Upper lobe of right lung (tissue), 1 donor: Measurements from ENCODE around the gene KDM6A. TPM values are rescaled to one million over a fixed set of nuclear protein-coding genes. Genes with fewer than 3 reads are reported as not detected.

Source experiments
- ATAC-seq: fragments of 200-7000 bp; cut with Tn5 transposase; one replicate; pipeline ENCODE4 v1.9.1; 2020; ENCODE audit warnings: mild to moderate bottlenecking, moderate library complexity
- DNase-seq: peaks from one replicate; pipeline ENCODE4 v3.0.0-alpha.2; 2020
- H3K27ac ChIP-seq: fragments of 200-600 bp; one replicate; pipeline ENCODE4 v1.8.0; 2022
- H3K27me3 ChIP-seq: fragments of 200-600 bp; one replicate; pipeline ENCODE4 v1.8.0; 2022; ENCODE audit warnings: mild to moderate bottlenecking
- H3K36me3 ChIP-seq: fragments of 200-600 bp; one replicate; pipeline ENCODE4 v1.8.0; 2022
- H3K4me1 ChIP-seq: fragments of 200-600 bp; one replicate; pipeline ENCODE4 v1.8.0; 2022
- H3K4me3 ChIP-seq: fragments of 200-600 bp; one replicate; pipeline ENCODE4 v1.8.0; 2022; ENCODE audit warnings: mild to moderate bottlenecking
- H3K9me3 ChIP-seq: fragments of 200-600 bp; one replicate; pipeline ENCODE4 v1.8.0; 2022
- intact Hi-C: fragments of 100-400 bp; cut with DNase I; formaldehyde crosslinking; loops from one replicate; pipeline ENCODE4 v1.11.0; 2022
- total RNA-seq: library from RNA; stranded (reverse); fragmentation: NEBNext Ultra II Directional; extraction: Animal tissue kit (Norgen Biotek cat#: 25700); gene quantifications from one replicate; pipeline ENCODE4 v1.2.1, GENCODE V29; 2021
- TF ChIP-seq, protein P1 (sequence below): fragments of 200-600 bp; IDR thresholded peaks from one replicate; pipeline ENCODE4 v1.8.0; 2022; ENCODE audit warnings: antibody characterized with exemption
- donor health status: DM: no; HTN: yes; CAD: no; lungs with severe emphysema.

The KDM6A gene
- total RNA-seq, 1 donor from 2014 or later = 24.7 TPM

DNA sequence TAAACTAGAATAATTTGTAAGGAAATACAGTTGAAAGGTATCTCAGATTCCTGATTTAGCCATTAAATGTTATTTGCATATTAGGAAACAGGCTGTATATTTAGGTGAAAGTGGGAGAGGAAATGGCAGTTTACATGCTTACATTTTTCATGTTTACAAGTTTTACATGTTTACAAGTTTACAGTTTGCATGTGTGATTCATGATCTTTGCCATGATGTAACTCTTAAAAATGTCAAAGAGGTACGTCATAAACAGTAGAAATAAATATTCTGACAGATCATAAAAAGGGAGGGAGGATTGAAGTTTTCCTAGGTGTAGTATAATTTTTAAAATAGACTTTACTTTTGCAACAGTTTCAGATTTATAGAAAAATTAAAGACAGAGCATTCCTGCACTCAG, 45.7 kb downstream of the KDM6A start:
- H3K4me3 ChIP-seq = no peak overlapping the region
- ATAC-seq = no peak
- no peak for DNase-seq
- intact Hi-C loops = no loop called here
- TF ChIP-seq, protein P1, sequence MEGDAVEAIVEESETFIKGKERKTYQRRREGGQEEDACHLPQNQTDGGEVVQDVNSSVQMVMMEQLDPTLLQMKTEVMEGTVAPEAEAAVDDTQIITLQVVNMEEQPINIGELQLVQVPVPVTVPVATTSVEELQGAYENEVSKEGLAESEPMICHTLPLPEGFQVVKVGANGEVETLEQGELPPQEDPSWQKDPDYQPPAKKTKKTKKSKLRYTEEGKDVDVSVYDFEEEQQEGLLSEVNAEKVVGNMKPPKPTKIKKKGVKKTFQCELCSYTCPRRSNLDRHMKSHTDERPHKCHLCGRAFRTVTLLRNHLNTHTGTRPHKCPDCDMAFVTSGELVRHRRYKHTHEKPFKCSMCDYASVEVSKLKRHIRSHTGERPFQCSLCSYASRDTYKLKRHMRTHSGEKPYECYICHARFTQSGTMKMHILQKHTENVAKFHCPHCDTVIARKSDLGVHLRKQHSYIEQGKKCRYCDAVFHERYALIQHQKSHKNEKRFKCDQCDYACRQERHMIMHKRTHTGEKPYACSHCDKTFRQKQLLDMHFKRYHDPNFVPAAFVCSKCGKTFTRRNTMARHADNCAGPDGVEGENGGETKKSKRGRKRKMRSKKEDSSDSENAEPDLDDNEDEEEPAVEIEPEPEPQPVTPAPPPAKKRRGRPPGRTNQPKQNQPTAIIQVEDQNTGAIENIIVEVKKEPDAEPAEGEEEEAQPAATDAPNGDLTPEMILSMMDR = no peak
- H3K36me3 ChIP-seq = no peaks in the 10 kb centered on the region
- no peak overlapping the region for H3K27ac ChIP-seq
- H3K27me3 ChIP-seq = no peaks in the 10 kb centered on the region
- peaks cover 9% of the 10 kb centered on the region for H3K4me1 ChIP-seq
- H3K9me3 ChIP-seq = no peaks in the 10 kb centered on the region

DNA sequence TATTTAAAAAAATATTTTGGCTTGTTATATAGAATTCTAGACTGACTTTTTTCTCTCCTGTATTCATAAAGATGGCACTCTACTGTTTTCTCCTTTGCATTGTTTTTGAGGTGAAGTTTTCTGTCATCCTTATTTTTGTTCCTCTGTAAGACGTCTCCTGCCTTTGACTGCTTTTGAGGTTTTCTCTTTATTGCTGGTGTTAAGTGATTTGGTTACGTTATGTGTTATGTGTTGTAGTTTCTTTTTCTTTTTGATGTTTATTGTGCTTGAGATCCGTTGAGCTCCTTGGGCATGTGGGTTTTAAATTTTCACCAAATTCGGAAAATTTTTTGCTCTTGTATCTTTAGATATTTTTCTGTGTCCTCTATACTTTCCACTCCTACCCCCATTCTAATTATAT, 50.0 kb downstream of the KDM6A start:
- TF ChIP-seq, protein P1 = no peak
- ATAC-seq = no peak
- H3K4me1 ChIP-seq = no peaks in the 10 kb centered on the region
- intact Hi-C loops = no loop called here
- no peaks in the 10 kb centered on the region for H3K27me3 ChIP-seq
- no peak for DNase-seq
- no peak overlapping the region for H3K4me3 ChIP-seq
- H3K9me3 ChIP-seq = no peaks in the 10 kb centered on the region
- H3K36me3 ChIP-seq = no peaks in the 10 kb centered on the region
- H3K27ac ChIP-seq = no peak overlapping the region

DNA sequence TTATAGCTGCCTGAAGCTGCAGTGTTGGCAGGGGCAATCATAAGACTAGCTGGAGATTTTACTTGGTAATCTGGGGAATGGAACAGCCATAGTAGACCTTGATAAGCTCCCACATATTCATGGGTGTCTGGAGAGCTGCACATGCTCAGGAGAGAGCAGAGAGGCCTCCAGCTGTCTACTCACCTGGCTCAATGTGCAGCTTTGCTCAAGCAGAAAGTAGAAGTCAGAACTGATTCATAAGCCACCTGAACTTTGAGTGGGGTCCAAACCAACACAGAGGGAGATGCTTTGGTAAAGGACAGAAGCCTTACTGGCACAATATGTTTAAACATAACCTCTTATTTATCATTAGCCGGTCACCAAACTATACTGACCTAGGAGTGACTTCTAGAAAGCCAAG, 54.4 kb downstream of the KDM6A start:
- DNase-seq = no peak
- no peaks in the 10 kb centered on the region for H3K36me3 ChIP-seq
- H3K27ac ChIP-seq = no peak overlapping the region
- H3K4me3 ChIP-seq = no peak overlapping the region
- no peaks in the 10 kb centered on the region for H3K27me3 ChIP-seq
- TF ChIP-seq, protein P1 = no peak
- intact Hi-C loops = no loop called here
- H3K4me1 ChIP-seq = no peaks in the 10 kb centered on the region
- ATAC-seq = no peak
- no peaks in the 10 kb centered on the region for H3K9me3 ChIP-seq

DNA sequence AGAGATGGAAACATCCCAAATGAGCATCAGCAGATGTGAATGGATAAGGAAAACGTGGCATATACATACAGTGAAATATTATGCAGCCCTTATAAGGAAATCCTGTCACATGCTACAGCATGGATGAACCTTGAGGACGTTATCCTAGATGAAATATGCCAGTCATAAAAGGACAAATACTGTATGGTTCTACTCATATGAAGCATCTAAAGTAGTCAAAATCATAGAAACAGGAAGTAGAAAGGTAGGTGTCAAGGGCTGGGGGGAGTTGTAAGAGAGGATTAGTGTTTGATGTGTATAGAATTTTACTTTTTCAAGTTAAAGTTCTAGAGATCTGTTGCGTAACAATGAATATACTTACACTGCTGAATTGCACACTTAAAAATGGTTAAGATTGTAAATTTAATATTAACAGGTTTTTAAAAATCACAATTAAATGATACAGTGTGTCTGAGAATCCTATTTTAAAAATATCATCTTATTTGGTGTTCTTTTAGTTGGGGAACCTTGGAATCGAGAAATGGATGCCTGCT, 58.5 kb downstream of the KDM6A start:
- TF ChIP-seq, protein P1 = no peak
- DNase-seq (no peak), ATAC-seq (no peak)
- Histone ChIP-seq H3K9me3 (no peaks in the 10 kb centered on the region), H3K4me3 (no peak overlapping the region), H3K4me1 (peaks cover 2% of the 10 kb centered on the region), H3K27ac (no peak overlapping the region), H3K27me3 (no peaks in the 10 kb centered on the region), H3K36me3 (no peaks in the 10 kb centered on the region)
- intact Hi-C loops = no loop called here

DNA sequence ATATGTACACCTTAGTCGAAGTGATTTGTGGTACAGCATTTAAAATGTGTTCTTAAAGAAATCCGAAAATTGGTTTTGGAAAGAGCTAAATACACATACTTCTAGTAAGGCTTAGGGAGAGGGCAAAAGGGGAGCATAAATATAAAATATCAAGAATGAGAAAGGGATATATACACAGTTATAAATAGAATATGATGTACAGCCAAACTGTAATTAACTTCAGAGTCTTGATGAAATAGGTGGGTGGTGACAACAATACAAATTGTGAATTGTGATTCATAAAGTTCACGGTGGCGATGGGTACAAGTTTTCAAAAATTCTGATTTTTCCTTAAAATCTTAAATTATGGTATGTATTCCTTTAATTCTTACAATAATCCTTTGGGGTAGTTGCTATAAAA, 62.2 kb downstream of the KDM6A start:
- Histone ChIP-seq H3K9me3 (no peaks in the 10 kb centered on the region), H3K36me3 (no peaks in the 10 kb centered on the region), H3K27ac (no peak overlapping the region), H3K27me3 (no peaks in the 10 kb centered on the region), H3K4me3 (no peak overlapping the region), H3K4me1 (peaks cover 10% of the 10 kb centered on the region)
- TF ChIP-seq, protein P1 = no peak
- DNase-seq = no peak
- no peak for ATAC-seq
- intact Hi-C loops = no loop called here

DNA sequence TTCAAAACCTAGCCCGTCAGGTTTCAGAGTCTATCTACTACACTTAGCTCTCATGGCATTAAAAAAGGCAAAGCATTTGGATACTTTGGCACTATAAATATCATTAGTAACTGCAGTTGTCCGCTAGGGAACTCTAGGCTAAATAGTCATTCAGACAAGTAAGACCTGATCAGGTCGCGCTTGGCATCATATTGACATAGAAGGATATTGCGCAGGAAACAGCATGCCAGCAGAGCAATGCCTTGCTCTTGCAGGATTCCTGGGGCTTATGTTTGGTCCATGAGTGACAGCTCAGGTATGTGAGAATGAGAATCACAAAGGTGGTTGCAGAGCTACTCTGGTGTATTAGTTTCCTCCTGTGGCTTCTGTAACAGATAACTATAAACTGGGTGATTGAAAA, 62.7 kb downstream of the KDM6A start:
- intact Hi-C loops = no loop called here
- DNase-seq (no peak), ATAC-seq (no peak)
- Histone ChIP-seq H3K4me1 (peaks cover 10% of the 10 kb centered on the region), H3K4me3 (no peak overlapping the region), H3K27me3 (no peaks in the 10 kb centered on the region), H3K36me3 (no peaks in the 10 kb centered on the region), H3K27ac (no peak overlapping the region), H3K9me3 (no peaks in the 10 kb centered on the region)
- TF ChIP-seq, protein P1 = no peak
